A549 (cell line): ENCODE measurements around the gene CLASP1.

ENCODE experiments used
- CTCF ChIP-seq: fragments of >200 bp; sonication (Bioruptor Twin); formaldehyde crosslinking; IDR thresholded peaks from 3 replicates; pipeline ENCODE4 v1.5.1; 2016
- KDM1A ChIP-seq: fragments of 200-600 bp; sonication (generic); IDR thresholded peaks from 2 replicates; pipeline ENCODE4 v1.6.1; 2016; ENCODE audit warnings: low read depth, mild to moderate bottlenecking
- MAZ ChIP-seq: fragments of 150-350 bp; IDR thresholded peaks from 2 replicates; pipeline ENCODE4 v1.6.1; 2014; ENCODE audit warnings: antibody characterized with exemption, low read depth, low read length, borderline replicate concordance
- POLR2A ChIP-seq: IDR thresholded peaks from 2 replicates; pipeline ENCODE4 v1.6.1; 2012; ENCODE audit warnings: mild to moderate bottlenecking, low read length
- POLR2AphosphoS2 ChIP-seq: conservative IDR thresholded peaks from 2 replicates; pipeline ENCODE4 v1.6.1; 2012; ENCODE audit warnings: low read length, improper control_type of control experiment, inconsistent platforms
- RAD21 ChIP-seq, 2 experiments: fragments of >200 bp in 1 of 2; sonication (Bioruptor Twin) in 1 of 2; formaldehyde crosslinking in 1 of 2; IDR thresholded peaks in 1 of 2; conservative IDR thresholded peaks in 1 of 2; 2 replicates in 1 of 2; 3 replicates in 1 of 2; pipeline ENCODE4 v1.6.1; 2012 to 2018; ENCODE audit warnings: inconsistent platforms in 1 of 2
- TF ChIP-seq, protein P1 (sequence below): fragments of 200-600 bp; sonication (generic); IDR thresholded peaks from 2 replicates; pipeline ENCODE4 v1.6.1; 2016; ENCODE audit warnings: antibody characterized with exemption, mild to moderate bottlenecking, moderate library complexity

- TF ChIP-seq KDM1A (no peak), CTCF (no peak), MAZ (no peak), POLR2A (no peak), RAD21 (conservative IDR thresholded peaks at IDR 0.05 in 1 of 2, IDR thresholded peaks at IDR 0.05 in 1 of 2) (no peak), POLR2AphosphoS2 (no peak)
- TF ChIP-seq, protein P1, sequence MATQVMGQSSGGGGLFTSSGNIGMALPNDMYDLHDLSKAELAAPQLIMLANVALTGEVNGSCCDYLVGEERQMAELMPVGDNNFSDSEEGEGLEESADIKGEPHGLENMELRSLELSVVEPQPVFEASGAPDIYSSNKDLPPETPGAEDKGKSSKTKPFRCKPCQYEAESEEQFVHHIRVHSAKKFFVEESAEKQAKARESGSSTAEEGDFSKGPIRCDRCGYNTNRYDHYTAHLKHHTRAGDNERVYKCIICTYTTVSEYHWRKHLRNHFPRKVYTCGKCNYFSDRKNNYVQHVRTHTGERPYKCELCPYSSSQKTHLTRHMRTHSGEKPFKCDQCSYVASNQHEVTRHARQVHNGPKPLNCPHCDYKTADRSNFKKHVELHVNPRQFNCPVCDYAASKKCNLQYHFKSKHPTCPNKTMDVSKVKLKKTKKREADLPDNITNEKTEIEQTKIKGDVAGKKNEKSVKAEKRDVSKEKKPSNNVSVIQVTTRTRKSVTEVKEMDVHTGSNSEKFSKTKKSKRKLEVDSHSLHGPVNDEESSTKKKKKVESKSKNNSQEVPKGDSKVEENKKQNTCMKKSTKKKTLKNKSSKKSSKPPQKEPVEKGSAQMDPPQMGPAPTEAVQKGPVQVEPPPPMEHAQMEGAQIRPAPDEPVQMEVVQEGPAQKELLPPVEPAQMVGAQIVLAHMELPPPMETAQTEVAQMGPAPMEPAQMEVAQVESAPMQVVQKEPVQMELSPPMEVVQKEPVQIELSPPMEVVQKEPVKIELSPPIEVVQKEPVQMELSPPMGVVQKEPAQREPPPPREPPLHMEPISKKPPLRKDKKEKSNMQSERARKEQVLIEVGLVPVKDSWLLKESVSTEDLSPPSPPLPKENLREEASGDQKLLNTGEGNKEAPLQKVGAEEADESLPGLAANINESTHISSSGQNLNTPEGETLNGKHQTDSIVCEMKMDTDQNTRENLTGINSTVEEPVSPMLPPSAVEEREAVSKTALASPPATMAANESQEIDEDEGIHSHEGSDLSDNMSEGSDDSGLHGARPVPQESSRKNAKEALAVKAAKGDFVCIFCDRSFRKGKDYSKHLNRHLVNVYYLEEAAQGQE: no peak
Observed at GRCh38 chr2:121501554-121501953, 147.7 kb downstream of the CLASP1 start.
